WTC11 (cell line): ENCODE results near the gene SUPT4H1. TPM values are rescaled to one million over a fixed set of nuclear protein-coding genes. Genes with fewer than 3 reads are reported as not detected.

ENCODE experiments used
- ATAC-seq: fragments of 200-7000 bp; cut with Tn5 transposase; 2 replicates; pipeline ENCODE4 v1.10.0; 2021; ENCODE audit warnings: mild to moderate bottlenecking, moderate library complexity
- CTCF ChIA-PET: fragments of 300-600 bp; sonication (Branson Sonifier 250); formaldehyde crosslinking; loops from one replicate; lab custom pipeline; 2021; ENCODE audit warnings: antibody characterized with exemption; lab: Charles Lee
- POLR2A ChIA-PET: fragments of 350-600 bp; sonication (Branson Sonifier 250); formaldehyde crosslinking; loops from one replicate; lab custom pipeline; 2021; ENCODE audit warnings: antibody characterized with exemption; lab: Charles Lee
- DNase-seq: peaks from one replicate; pipeline ENCODE4 v3.0.0; 2021; ENCODE audit warnings: low spot score
- H3K27ac Mint-ChIP-seq: 2 replicates; pipeline ENCODE4 v1.8.0; 2021; ENCODE audit warnings: mixed read lengths
- H3K27me3 Mint-ChIP-seq: 2 replicates; pipeline ENCODE4 v1.8.0; 2021; ENCODE audit warnings: low read depth, mild to moderate bottlenecking, moderate library complexity, mixed read lengths
- H3K36me3 Mint-ChIP-seq: 2 replicates; pipeline ENCODE4 v1.8.0; 2021; ENCODE audit warnings: mixed read lengths
- H3K4me1 Mint-ChIP-seq: 2 replicates; pipeline ENCODE4 v1.8.0; 2022; ENCODE audit warnings: mixed read lengths
- H3K4me3 Mint-ChIP-seq: 2 replicates; pipeline ENCODE4 v1.8.0; 2021; ENCODE audit warnings: mild to moderate bottlenecking, moderate library complexity, mixed read lengths
- H3K9me3 Mint-ChIP-seq: 2 replicates; pipeline ENCODE4 v1.8.0; 2021; ENCODE audit warnings: mixed read lengths
- ARID4B ChIP-seq: sonication (generic); formaldehyde crosslinking; IDR thresholded peaks from 2 replicates; pipeline ENCODE4 v1.8.0; 2023; ENCODE audit warnings: missing genetic modification reagents, mild to moderate bottlenecking, borderline replicate concordance
- ATF2 ChIP-seq: sonication (generic); formaldehyde crosslinking; IDR thresholded peaks from 2 replicates; pipeline ENCODE4 v1.8.1; 2022; ENCODE audit warnings: low read depth, missing genetic modification reagents, borderline replicate concordance
- CREM ChIP-seq: sonication (generic); formaldehyde crosslinking; IDR thresholded peaks from 2 replicates; pipeline ENCODE4 v1.8.1; 2022; ENCODE audit warnings: mild to moderate bottlenecking, missing genetic modification reagents, moderate library complexity
- NFE2L1 ChIP-seq: sonication (generic); formaldehyde crosslinking; IDR thresholded peaks from 2 replicates; pipeline ENCODE4 v1.8.1; 2023; ENCODE audit warnings: missing genetic modification reagents
- NR2C2 ChIP-seq: sonication (generic); formaldehyde crosslinking; IDR thresholded peaks from 2 replicates; pipeline ENCODE4 v1.8.0; 2022; ENCODE audit warnings: mild to moderate bottlenecking, missing genetic modification reagents
- NR3C1 ChIP-seq: sonication (generic); formaldehyde crosslinking; conservative IDR thresholded peaks from 2 replicates; pipeline ENCODE4 v1.8.1; 2023; ENCODE audit warnings: low read depth, mild to moderate bottlenecking, missing genetic modification reagents
- PRRX2 ChIP-seq: fragments of 250-450 bp; sonication (Bioruptor Pico); IDR thresholded peaks from 2 replicates; pipeline ENCODE4 v1.8.0; 2021; ENCODE audit warnings: mild to moderate bottlenecking
- RELA ChIP-seq: sonication (generic); formaldehyde crosslinking; IDR thresholded peaks from 2 replicates; pipeline ENCODE4 v1.8.1; 2022; ENCODE audit warnings: missing genetic modification reagents, mild to moderate bottlenecking, borderline replicate concordance
- SP1 ChIP-seq: sonication (generic); formaldehyde crosslinking; conservative IDR thresholded peaks from 2 replicates; pipeline ENCODE4 v1.8.1; 2022; ENCODE audit warnings: missing genetic modification reagents
- STAT6 ChIP-seq: sonication (generic); formaldehyde crosslinking; conservative IDR thresholded peaks from 2 replicates; pipeline ENCODE4 v1.8.1; 2023; ENCODE audit warnings: mild to moderate bottlenecking, low read depth, missing genetic modification reagents, moderate library complexity
- TP53 ChIP-seq: sonication (generic); formaldehyde crosslinking; IDR thresholded peaks from 2 replicates; pipeline ENCODE4 v1.8.1; 2023; ENCODE audit warnings: mild to moderate bottlenecking, missing genetic modification reagents
- USF2 ChIP-seq: sonication (generic); formaldehyde crosslinking; IDR thresholded peaks from 2 replicates; pipeline ENCODE4 v1.8.1; 2023; ENCODE audit warnings: mild to moderate bottlenecking, missing genetic modification reagents, moderate library complexity
- ZNF121 ChIP-seq: sonication (generic); formaldehyde crosslinking; IDR thresholded peaks from 2 replicates; pipeline ENCODE4 v1.8.0; 2023; ENCODE audit warnings: missing genetic modification reagents
- ZNF396 ChIP-seq: fragments of 250-450 bp; sonication (Bioruptor Pico); IDR thresholded peaks from 2 replicates; pipeline ENCODE4 v1.8.0; 2021; ENCODE audit warnings: mild to moderate bottlenecking, moderate library complexity, borderline replicate concordance
- ZNF532 ChIP-seq: fragments of 250-450 bp; sonication (Bioruptor Pico); IDR thresholded peaks from 2 replicates; pipeline ENCODE4 v1.9.0; 2021; ENCODE audit warnings: mild to moderate bottlenecking, borderline replicate concordance
- ZNF671 ChIP-seq: fragments of 250-450 bp; sonication (Bioruptor Pico); IDR thresholded peaks from 2 replicates; pipeline ENCODE4 v1.8.0; 2021; ENCODE audit warnings: mild to moderate bottlenecking
- total RNA-seq: library from RNA; stranded (reverse); gene quantifications from 3 replicates; pipeline ENCODE4 v1.2.3, GENCODE V29; 2021
- TF ChIP-seq, protein P1 (sequence below): fragments of 250-450 bp; sonication (Bioruptor Pico); IDR thresholded peaks from 2 replicates; pipeline ENCODE4 v1.9.0; 2021; ENCODE audit warnings: mild to moderate bottlenecking
- TF ChIP-seq, protein P2 (sequence below): sonication (generic); formaldehyde crosslinking; IDR thresholded peaks from 2 replicates; pipeline ENCODE4 v1.8.0; 2023; ENCODE audit warnings: missing genetic modification reagents

SUPT4H1 gene
- total RNA-seq, 1 experiment from 2014 or later = 85.5 TPM

DNA sequence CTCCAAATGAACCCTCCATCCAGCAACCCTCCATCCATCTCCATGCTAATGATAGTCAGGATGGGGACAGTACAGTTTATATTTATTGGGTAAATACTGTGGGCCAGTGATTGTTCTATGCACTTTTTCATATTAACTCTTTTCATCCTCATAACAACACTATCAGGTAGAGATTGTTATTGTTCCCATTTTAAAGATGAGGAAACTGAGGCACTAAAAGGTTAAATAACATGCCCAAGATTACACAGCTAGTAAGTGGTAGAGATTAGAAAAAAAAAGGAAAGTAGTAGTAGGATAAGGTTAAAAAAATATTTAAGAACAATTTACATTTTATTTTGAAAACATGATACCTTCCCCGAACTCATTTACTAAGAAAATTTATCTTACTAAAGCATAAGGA lies 21.9 kb upstream of the SUPT4H1 start (continued):
- TF ChIP-seq ATF2 (CRISPR knock-in tag) (no peak), CREM (CRISPR knock-in tag) (no peak), USF2 (CRISPR knock-in tag) (no peak), ZNF121 (CRISPR knock-in tag) (no peak), ZNF532 (no peak), STAT6 (CRISPR knock-in tag) (no peak), NFE2L1 (CRISPR knock-in tag) (no peak)

DNA sequence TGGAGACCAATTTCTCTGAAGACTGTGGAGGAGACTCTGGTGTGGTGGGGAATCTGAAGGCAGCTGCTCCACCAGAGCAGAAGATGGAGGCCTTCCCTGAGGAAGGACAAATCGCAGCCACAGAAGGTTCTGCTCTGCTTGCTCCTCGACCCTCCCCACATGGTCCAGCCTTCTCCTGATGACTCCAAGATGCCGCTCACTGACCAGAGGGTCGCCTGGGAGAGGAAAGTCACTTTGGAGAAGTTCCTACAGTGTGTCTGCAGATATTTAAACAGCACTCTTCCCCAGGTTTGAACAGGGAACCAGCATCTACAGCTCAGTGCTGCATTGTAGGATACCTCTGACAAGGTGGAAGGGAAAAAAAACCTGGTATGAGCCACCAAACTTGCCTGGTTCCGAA lies 21.0 kb upstream of the SUPT4H1 start:
- CTCF ChIA-PET = interaction anchor here (1.1 to 1.8 kb wide), 2 partner anchors 21 to 44 kb away, joined by 3 to 5 read pairs; partner anchors contain the start of genes RNF43 and SUPT4H1
- ATAC-seq = no peak
- no peak for DNase-seq
- no peak for TF ChIP-seq ZNF671 (CRISPR knock-in tag)
- no peak for TF ChIP-seq ARID4B (CRISPR knock-in tag)
- no peak for TF ChIP-seq ZNF121 (CRISPR knock-in tag)
- TF ChIP-seq TP53 = no peak
- no peak for TF ChIP-seq PRRX2
- TF ChIP-seq NR2C2 (CRISPR knock-in tag) = no peak
- TF ChIP-seq RELA (CRISPR knock-in tag) = no peak
- TF ChIP-seq NR3C1 (CRISPR knock-in tag) = no peak
- TF ChIP-seq, protein P1, sequence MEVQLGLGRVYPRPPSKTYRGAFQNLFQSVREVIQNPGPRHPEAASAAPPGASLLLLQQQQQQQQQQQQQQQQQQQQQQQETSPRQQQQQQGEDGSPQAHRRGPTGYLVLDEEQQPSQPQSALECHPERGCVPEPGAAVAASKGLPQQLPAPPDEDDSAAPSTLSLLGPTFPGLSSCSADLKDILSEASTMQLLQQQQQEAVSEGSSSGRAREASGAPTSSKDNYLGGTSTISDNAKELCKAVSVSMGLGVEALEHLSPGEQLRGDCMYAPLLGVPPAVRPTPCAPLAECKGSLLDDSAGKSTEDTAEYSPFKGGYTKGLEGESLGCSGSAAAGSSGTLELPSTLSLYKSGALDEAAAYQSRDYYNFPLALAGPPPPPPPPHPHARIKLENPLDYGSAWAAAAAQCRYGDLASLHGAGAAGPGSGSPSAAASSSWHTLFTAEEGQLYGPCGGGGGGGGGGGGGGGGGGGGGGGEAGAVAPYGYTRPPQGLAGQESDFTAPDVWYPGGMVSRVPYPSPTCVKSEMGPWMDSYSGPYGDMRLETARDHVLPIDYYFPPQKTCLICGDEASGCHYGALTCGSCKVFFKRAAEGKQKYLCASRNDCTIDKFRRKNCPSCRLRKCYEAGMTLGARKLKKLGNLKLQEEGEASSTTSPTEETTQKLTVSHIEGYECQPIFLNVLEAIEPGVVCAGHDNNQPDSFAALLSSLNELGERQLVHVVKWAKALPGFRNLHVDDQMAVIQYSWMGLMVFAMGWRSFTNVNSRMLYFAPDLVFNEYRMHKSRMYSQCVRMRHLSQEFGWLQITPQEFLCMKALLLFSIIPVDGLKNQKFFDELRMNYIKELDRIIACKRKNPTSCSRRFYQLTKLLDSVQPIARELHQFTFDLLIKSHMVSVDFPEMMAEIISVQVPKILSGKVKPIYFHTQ (CRISPR knock-in tag) = no peak
- TF ChIP-seq SP1 = no peak
- no peak for TF ChIP-seq ZNF396 (CRISPR knock-in tag)
- TF ChIP-seq, protein P2, sequence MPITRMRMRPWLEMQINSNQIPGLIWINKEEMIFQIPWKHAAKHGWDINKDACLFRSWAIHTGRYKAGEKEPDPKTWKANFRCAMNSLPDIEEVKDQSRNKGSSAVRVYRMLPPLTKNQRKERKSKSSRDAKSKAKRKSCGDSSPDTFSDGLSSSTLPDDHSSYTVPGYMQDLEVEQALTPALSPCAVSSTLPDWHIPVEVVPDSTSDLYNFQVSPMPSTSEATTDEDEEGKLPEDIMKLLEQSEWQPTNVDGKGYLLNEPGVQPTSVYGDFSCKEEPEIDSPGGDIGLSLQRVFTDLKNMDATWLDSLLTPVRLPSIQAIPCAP = no peak
- no peak overlapping the region for H3K4me3 Mint-ChIP-seq
- H3K27ac Mint-ChIP-seq = no peak overlapping the region; the same call in 1 of the 2 replicates
- no peaks in the 10 kb centered on the region for H3K36me3 Mint-ChIP-seq
- no peaks in the 10 kb centered on the region for H3K27me3 Mint-ChIP-seq
- no peaks in the 10 kb centered on the region for H3K9me3 Mint-ChIP-seq
- H3K4me1 Mint-ChIP-seq = peaks cover 31% of the 10 kb centered on the region
- POLR2A ChIA-PET = interaction anchor here (0.5 to 1.1 kb wide), 2 partner anchors 21 to 86 kb away, joined by 6 read pairs; partner anchors contain the start of gene SUPT4H1
